Loucy (cell line): ENCODE data around the gene LRRN2.
"Not testable (repeated sequence)": the region's sequence is repeated elsewhere in the genome, so short reads cannot be mapped to it uniquely, and the experiment has no call there.

Experiments used
- H2AFZ ChIP-seq: fragments of 200-600 bp; sonication (generic); 2 replicates; pipeline ENCODE4 v1.6.0; 2016; ENCODE audit warnings: antibody characterized with exemption, mild to moderate bottlenecking, low read length, moderate library complexity
- H3F3A ChIP-seq: fragments of 200-600 bp; 2 replicates; pipeline ENCODE4 v1.6.0; 2016; ENCODE audit warnings: antibody characterized with exemption, low read depth, mild to moderate bottlenecking
- H3K27me3 ChIP-seq: fragments of 200-600 bp; sonication (generic); 2 replicates; pipeline ENCODE4 v1.6.1; 2014; ENCODE audit warnings: low read length, mild to moderate bottlenecking; ENCODE audit not compliant: insufficient read depth, poor library complexity, severe bottlenecking
- H3K36me3 ChIP-seq: fragments of 200-600 bp; sonication (generic); 2 replicates; pipeline ENCODE4 v1.6.1; 2016; ENCODE audit warnings: low read length; ENCODE audit not compliant: insufficient read depth
- H3K4me1 ChIP-seq: fragments of 200-600 bp; sonication (generic); 2 replicates; pipeline ENCODE4 v1.5.1; 2014; ENCODE audit warnings: low read length, mild to moderate bottlenecking; ENCODE audit not compliant: insufficient read depth, poor library complexity, severe bottlenecking
- H3K4me2 ChIP-seq: fragments of 200-600 bp; sonication (generic); 2 replicates; pipeline ENCODE4 v1.6.0; 2014; ENCODE audit warnings: antibody characterized with exemption, low read length, low read depth, mild to moderate bottlenecking; ENCODE audit not compliant: poor library complexity, severe bottlenecking
- H3K4me3 ChIP-seq: fragments of 200-600 bp; sonication (generic); 2 replicates; pipeline ENCODE4 v1.5.1; 2014; ENCODE audit warnings: low read length, mild to moderate bottlenecking, mixed read lengths; ENCODE audit not compliant: poor library complexity, severe bottlenecking
- H3K79me2 ChIP-seq: fragments of 200-600 bp; sonication (generic); 2 replicates; pipeline ENCODE4 v1.6.1; 2014; ENCODE audit warnings: low read length; ENCODE audit not compliant: insufficient read depth
- H3K9ac ChIP-seq: fragments of 200-600 bp; sonication (generic); 2 replicates; pipeline ENCODE4 v1.6.0; 2014; ENCODE audit warnings: mild to moderate bottlenecking, low read depth, low read length, moderate library complexity; ENCODE audit not compliant: poor library complexity, severe bottlenecking
- H3K9me2 ChIP-seq: fragments of 200-600 bp; sonication (generic); replicated peaks from 2 replicates; pipeline ENCODE4 v1.6.1; 2016; ENCODE audit warnings: low read depth, low read length, mixed read lengths
- H3K9me3 ChIP-seq: fragments of 200-600 bp; sonication (generic); 2 replicates; pipeline ENCODE4 v1.6.1; 2014; ENCODE audit warnings: mild to moderate bottlenecking, antibody characterized with exemption, low read length, low read depth; ENCODE audit not compliant: insufficient read depth
- H4K20me1 ChIP-seq: fragments of 200-600 bp; sonication (generic); 2 replicates; pipeline ENCODE4 v1.6.0; 2014; ENCODE audit warnings: antibody characterized with exemption, low read length, mild to moderate bottlenecking; ENCODE audit not compliant: insufficient read depth, poor library complexity, severe bottlenecking
- CTCF ChIP-seq: fragments of 200-600 bp; sonication (generic); conservative IDR thresholded peaks from 2 replicates; pipeline ENCODE4 v1.5.1; 2014; ENCODE audit warnings: mild to moderate bottlenecking, antibody characterized with exemption, low read length
- EZH2phosphoT487 ChIP-seq: fragments of 200-600 bp; IDR thresholded peaks from 2 replicates; pipeline ENCODE4 v1.6.1; 2018; ENCODE audit warnings: antibody characterized with exemption, mild to moderate bottlenecking, moderate library complexity, borderline replicate concordance

The LRRN2 gene

GRCh38 chr1:204572923-204573922, 112.3 kb downstream of the LRRN2 start:
- no peak overlapping the region for H3K4me2 ChIP-seq
- no peaks in the 10 kb centered on the region for H3K4me1 ChIP-seq
- H3K9ac ChIP-seq: no peak overlapping the region
- no peak overlapping the region for H3K4me3 ChIP-seq
- no peaks in the 10 kb centered on the region for H3K36me3 ChIP-seq
- H3K9me2 ChIP-seq: no peaks in the 10 kb centered on the region
- H3F3A ChIP-seq: no peaks in the 10 kb centered on the region
- H2AFZ ChIP-seq: no peak overlapping the region
- no peaks in the 10 kb centered on the region for H3K9me3 ChIP-seq
- no peaks in the 10 kb centered on the region for H4K20me1 ChIP-seq
- H3K79me2 ChIP-seq: no peaks in the 10 kb centered on the region
- H3K27me3 ChIP-seq: no peaks in the 10 kb centered on the region
- TF ChIP-seq CTCF: no peak

- Histone ChIP-seq H2AFZ (no peak overlapping the region), H4K20me1 (no peaks in the 10 kb centered on the region), H3K9ac (no peak overlapping the region), H3K9me3 (no peaks in the 10 kb centered on the region), H3K27me3 (no peaks in the 10 kb centered on the region), H3K9me2 (no peaks in the 10 kb centered on the region), H3K79me2 (no peaks in the 10 kb centered on the region), H3F3A (no peaks in the 10 kb centered on the region), H3K4me1 (no peaks in the 10 kb centered on the region), H3K36me3 (no peaks in the 10 kb centered on the region), H3K4me2 (no peak overlapping the region), H3K4me3 (no peak overlapping the region)
- no peak for TF ChIP-seq EZH2phosphoT487
Measured at GRCh38 chr1:204571631-204572030, 113.9 kb downstream of the LRRN2 start.

GRCh38 chr1:204571128-204571527, 114.4 kb downstream of the LRRN2 start:
- Histone ChIP-seq H2AFZ (no peak overlapping the region), H3K79me2 (no peaks in the 10 kb centered on the region), H3K9me2 (no peaks in the 10 kb centered on the region), H3K4me3 (no peak overlapping the region), H4K20me1 (no peaks in the 10 kb centered on the region), H3K9me3 (no peaks in the 10 kb centered on the region), H3K4me2 (no peak overlapping the region), H3K36me3 (no peaks in the 10 kb centered on the region), H3F3A (no peaks in the 10 kb centered on the region), H3K4me1 (peaks cover 2% of the 10 kb centered on the region), H3K27me3 (no peaks in the 10 kb centered on the region), H3K9ac (no peak overlapping the region)
- no peak for TF ChIP-seq EZH2phosphoT487
- no peak for TF ChIP-seq CTCF

DNA sequence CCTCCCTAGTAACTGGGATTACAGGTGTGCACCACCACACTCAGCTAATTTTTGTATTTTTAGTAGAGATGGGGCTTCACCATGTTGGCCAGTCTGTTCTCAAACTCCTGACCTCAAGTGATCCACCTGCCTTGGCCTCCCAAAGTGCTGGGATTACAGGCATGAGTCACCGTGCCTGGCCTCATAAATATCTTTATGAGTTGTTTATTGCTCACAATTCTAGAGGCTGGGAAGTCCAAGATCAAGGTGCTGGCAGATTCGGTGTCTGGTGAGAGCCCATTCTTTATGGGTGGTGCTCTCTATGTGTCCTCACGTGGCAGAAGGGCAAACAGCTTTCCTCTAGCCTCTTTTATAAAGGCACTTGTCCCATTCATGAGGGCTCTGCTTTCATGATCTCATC, 115.5 kb downstream of the LRRN2 start:
- H3K4me2 ChIP-seq, H3K4me1 ChIP-seq, H3K9me2 ChIP-seq, H2AFZ ChIP-seq, H3K79me2 ChIP-seq, H4K20me1 ChIP-seq, H3F3A ChIP-seq, H3K4me3 ChIP-seq, H3K9me3 ChIP-seq, H3K36me3 ChIP-seq, H3K27me3 ChIP-seq, H3K9ac ChIP-seq: not testable (repeated sequence)
